C4-2B (cell line): ENCODE measurements around the gene COL24A1.

Experiments
- H3K27ac ChIP-seq: fragments of 450-650 bp; 2 replicates; pipeline ENCODE4 v1.5.1; 2017
- CTCF ChIP-seq: fragments of 450-650 bp; conservative IDR thresholded peaks from 2 replicates; pipeline ENCODE4 v1.5.1; 2017; ENCODE audit warnings: mild to moderate bottlenecking
- ZFX ChIP-seq: fragments of 450-650 bp; IDR thresholded peaks from 2 replicates; pipeline ENCODE4 v1.6.1; 2017

COL24A1 gene

DNA sequence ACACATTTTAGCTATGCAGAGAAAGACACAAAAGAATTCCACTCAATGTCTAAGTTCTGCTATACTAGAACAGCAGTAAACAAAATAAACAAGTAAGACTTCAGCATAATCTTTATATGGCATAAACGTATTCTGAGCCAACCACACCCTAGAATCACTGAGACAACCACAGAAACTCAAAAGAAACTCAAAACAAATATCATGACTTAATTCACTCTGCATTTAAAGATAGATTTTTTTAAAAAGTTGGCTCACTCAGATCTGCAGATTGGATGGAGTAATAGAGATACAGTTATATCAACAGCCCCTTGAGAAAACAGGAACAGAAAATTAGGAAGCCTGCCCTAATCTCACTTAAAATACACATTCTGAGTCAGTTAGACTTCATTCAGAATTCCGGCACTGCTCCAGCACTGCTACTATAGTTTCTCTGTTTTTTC, 95.0 kb downstream of the COL24A1 start:
- H3K27ac ChIP-seq = no peak overlapping the region
- TF ChIP-seq ZFX = no peak
- no peak for TF ChIP-seq CTCF

DNA sequence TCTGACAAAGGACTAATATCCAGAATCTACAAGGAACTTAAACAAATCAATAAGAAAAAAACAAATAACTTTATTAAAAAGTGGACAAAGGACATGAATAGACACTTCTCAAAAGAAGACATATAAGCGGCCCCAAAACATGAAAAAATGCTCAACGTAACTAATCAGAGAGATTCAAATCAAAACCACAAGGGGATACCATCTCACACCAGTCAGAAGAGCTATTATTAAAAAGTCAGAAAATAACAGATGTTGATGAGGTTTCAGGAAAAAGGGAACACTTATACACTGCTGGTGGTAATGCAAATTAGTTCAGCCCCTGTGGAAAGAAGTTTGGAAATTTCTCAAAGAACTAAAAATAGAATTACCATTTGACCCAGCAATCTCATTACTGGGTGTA, 102.2 kb downstream of the COL24A1 start:
- TF ChIP-seq CTCF (no peak), ZFX (no peak)

DNA sequence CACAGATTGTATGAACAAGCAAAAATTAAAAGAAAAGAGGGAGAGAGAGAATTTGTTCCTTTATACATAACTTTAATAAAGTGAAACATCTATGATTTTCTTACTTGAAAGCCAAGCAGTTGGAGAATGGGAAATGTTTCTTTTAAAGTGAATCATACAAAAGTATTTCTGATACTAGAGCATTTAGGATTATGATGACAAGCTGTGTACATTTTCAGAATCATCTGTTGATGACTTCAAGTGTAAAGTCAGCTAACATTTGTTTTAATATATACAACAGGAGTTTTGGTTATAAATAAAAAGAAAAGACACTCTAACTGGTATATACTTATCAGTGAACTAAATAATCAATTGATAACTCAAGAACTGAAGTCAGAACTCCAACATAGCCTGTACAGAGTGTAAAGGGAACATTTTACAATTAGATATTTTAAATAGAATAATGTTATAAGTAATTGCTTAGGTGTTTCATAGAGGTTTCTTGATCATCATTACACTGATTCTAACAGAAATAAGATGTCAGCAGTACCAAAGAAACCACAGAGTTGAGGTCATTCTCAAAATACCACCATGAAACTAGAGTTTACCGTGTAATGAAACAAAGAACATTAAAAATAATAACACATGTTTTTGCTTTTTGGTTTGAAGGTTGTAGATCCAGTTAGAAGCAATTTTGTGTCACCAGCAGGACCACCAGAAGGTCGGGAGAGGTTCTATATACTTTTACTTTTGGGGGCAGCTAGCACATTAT, 103.4 kb downstream of the COL24A1 start:
- TF ChIP-seq CTCF (no peak), ZFX (no peak)

More for the DNA sequence above, 102.2 kb downstream of the COL24A1 start:
- no peak overlapping the region for H3K27ac ChIP-seq

DNA sequence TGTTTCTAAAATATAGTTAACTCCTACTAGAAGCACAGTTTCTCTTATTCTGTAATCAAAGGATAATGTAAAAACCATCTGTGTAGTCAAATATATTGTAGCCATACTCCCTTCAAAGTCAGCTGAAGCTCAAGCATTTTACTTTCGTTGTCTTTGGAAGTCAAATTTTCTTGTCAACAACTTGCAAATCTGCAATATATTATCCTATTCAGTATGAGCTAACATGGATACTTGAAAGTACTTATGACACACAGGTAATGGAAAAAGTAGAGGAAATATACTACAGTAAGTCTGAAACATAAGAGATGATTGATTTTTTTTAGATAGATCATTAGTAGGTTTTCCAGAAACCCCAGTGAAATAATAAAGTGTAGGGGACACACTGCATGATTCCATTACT, 121.5 kb downstream of the COL24A1 start:
- TF ChIP-seq ZFX (no peak), CTCF (no peak)

More for the DNA sequence above, 103.4 kb downstream of the COL24A1 start:
- no peak overlapping the region for H3K27ac ChIP-seq

GRCh38 chr1:86030180-86030579, 126.4 kb downstream of the COL24A1 start:
- no peak for TF ChIP-seq CTCF
- no peak for TF ChIP-seq ZFX
- no peak overlapping the region for H3K27ac ChIP-seq

More for the DNA sequence above, 121.5 kb downstream of the COL24A1 start:
- H3K27ac ChIP-seq = no peak overlapping the region

- H3K27ac ChIP-seq = no peak overlapping the region
- TF ChIP-seq ZFX (no peak), CTCF (peak; percentile 95)
Observed at GRCh38 chr1:86018283-86018923, 138.2 kb downstream of the COL24A1 start.

DNA sequence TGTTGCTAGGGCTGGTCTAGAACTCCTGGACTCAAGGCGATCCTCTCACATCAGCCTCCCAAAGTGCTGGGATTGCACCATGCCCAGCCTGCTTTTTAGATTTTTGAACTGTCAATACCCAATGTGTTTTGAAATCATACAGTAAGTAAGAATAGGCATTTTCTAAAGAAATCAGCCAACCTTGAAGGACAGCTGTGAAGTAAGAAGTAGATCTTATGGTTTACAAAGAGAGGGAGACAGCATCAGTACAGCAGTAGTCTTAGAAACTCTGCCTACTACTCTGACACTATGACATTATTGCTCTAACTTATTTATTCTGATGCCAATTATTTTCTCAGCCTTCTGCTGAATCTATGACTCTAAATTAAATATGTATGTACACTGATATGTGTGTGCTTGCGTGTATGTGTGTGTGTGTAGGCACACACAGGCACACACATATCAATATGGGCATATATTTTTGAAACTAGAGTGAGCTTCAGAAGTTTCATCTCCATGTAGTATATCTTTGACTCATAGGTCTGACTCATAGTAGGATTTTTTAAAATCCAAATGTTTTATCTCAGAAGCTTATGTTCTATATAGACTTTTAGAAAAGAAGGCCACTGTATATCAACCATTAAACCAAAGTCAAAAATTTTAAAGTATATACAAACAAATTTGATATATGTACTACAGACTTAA, 140.4 kb downstream of the COL24A1 start:
- TF ChIP-seq ZFX (no peak), CTCF (no peak)
- H3K27ac ChIP-seq = no peak overlapping the region
